Calu3 (cell line): ENCODE data around the gene NELL1. TPM values are rescaled to one million over a fixed set of nuclear protein-coding genes. Genes with fewer than 3 reads are reported as not detected.

ENCODE experiments used
- BruUV-seq: library from RNA; stranded (reverse); fragments of 400-500 nt; replicated peaks from 2 replicates; lab custom pipeline; 2021; lab: Mats Ljungman, UMichigan
- CTCF ChIA-PET: fragments of 300-600 bp; sonication (Branson Sonifier 250); formaldehyde crosslinking; loops from one replicate; lab custom pipeline; 2022; ENCODE audit warnings: antibody characterized with exemption; lab: Charles Lee
- DNase-seq: peaks from one replicate; pipeline ENCODE4 v3.0.0; 2022
- H3K27ac Mint-ChIP-seq: one replicate; pipeline ENCODE4 v1.8.0; 2022; ENCODE audit warnings: mixed read lengths; ENCODE audit not compliant: unreplicated experiment
- H3K27me3 Mint-ChIP-seq: one replicate; pipeline ENCODE4 v1.8.0; 2022; ENCODE audit warnings: mixed read lengths; ENCODE audit not compliant: unreplicated experiment
- H3K36me3 Mint-ChIP-seq: one replicate; pipeline ENCODE4 v1.8.0; 2022; ENCODE audit warnings: mild to moderate bottlenecking, moderate library complexity, mixed read lengths; ENCODE audit not compliant: insufficient read depth, unreplicated experiment
- H3K4me1 Mint-ChIP-seq: one replicate; pipeline ENCODE4 v1.8.0; 2022; ENCODE audit warnings: mild to moderate bottlenecking, low read depth, mixed read lengths; ENCODE audit not compliant: unreplicated experiment
- H3K4me3 Mint-ChIP-seq: one replicate; pipeline ENCODE4 v1.8.0; 2022; ENCODE audit warnings: mild to moderate bottlenecking, low read depth, moderate library complexity, mixed read lengths; ENCODE audit not compliant: unreplicated experiment
- H3K9me3 Mint-ChIP-seq: one replicate; pipeline ENCODE4 v1.8.0; 2022; ENCODE audit warnings: low read depth, mixed read lengths; ENCODE audit not compliant: unreplicated experiment
- CTCF ChIP-seq: fragments of 200-600 bp; IDR thresholded peaks from one replicate; pipeline ENCODE4 v1.8.0; 2022; ENCODE audit warnings: antibody characterized with exemption; ENCODE audit not compliant: unreplicated experiment
- intact Hi-C: fragments of 100-400 bp; cut with micrococcal nuclease; formaldehyde crosslinking; loops from one replicate; pipeline ENCODE4 v1.10.0; 2022; ENCODE audit not compliant: unreplicated experiment
- total RNA-seq: library from RNA; stranded (reverse); gene quantifications from 2 replicates; pipeline ENCODE4 v1.2.3, GENCODE V29; 2022

The NELL1 gene
- total RNA-seq, 1 experiment from 2014 or later: not detected

GRCh38 chr11:20876738-20877137 lies 207.4 kb downstream of the NELL1 start:
- BruUV-seq: no TSS peak
- H3K27me3 Mint-ChIP-seq: no peaks in the 10 kb centered on the region
- no peak overlapping the region for H3K27ac Mint-ChIP-seq
- intact Hi-C loops: no loop called here
- H3K4me1 Mint-ChIP-seq: no peaks in the 10 kb centered on the region
- no peak for DNase-seq
- TF ChIP-seq CTCF: no peak
- H3K36me3 Mint-ChIP-seq: no peaks in the 10 kb centered on the region
- no peak overlapping the region for H3K4me3 Mint-ChIP-seq
- peaks cover 5% of the 10 kb centered on the region for H3K9me3 Mint-ChIP-seq
- CTCF ChIA-PET: no interaction called here

- no peaks in the 10 kb centered on the region for H3K4me1 Mint-ChIP-seq
- no peak for DNase-seq
- no peak overlapping the region for H3K27ac Mint-ChIP-seq
- no peaks in the 10 kb centered on the region for H3K36me3 Mint-ChIP-seq
- no peak for TF ChIP-seq CTCF
- intact Hi-C loops: no loop called here
- H3K27me3 Mint-ChIP-seq: no peaks in the 10 kb centered on the region
- BruUV-seq: no TSS peak
- CTCF ChIA-PET: no interaction called here
- H3K4me3 Mint-ChIP-seq: no peak overlapping the region
- peaks cover 5% of the 10 kb centered on the region for H3K9me3 Mint-ChIP-seq
Observed at GRCh38 chr11:20880094-20880493, 210.7 kb downstream of the NELL1 start.

GRCh38 chr11:20881328-20882079 lies 212.1 kb downstream of the NELL1 start:
- Mint-ChIP-seq H3K4me3 (no peak overlapping the region), H3K27ac (no peak overlapping the region), H3K9me3 (peaks cover 5% of the 10 kb centered on the region), H3K4me1 (no peaks in the 10 kb centered on the region), H3K36me3 (no peaks in the 10 kb centered on the region), H3K27me3 (no peaks in the 10 kb centered on the region)
- no peak for TF ChIP-seq CTCF
- BruUV-seq: no TSS peak
- DNase-seq: no peak
- intact Hi-C loops: no loop called here
- CTCF ChIA-PET: no interaction called here

- Mint-ChIP-seq H3K9me3 (peaks cover 15% of the 10 kb centered on the region), H3K36me3 (no peaks in the 10 kb centered on the region), H3K4me1 (no peaks in the 10 kb centered on the region), H3K27me3 (no peaks in the 10 kb centered on the region), H3K4me3 (no peak overlapping the region), H3K27ac (no peak overlapping the region)
- intact Hi-C loops: no loop called here
- no peak for TF ChIP-seq CTCF
- CTCF ChIA-PET: no interaction called here
- BruUV-seq: no TSS peak
- no peak for DNase-seq
Observed at GRCh38 chr11:20887137-20887536, 217.8 kb downstream of the NELL1 start.
